ENCODE measurements around the gene IFFO2. TPM values are rescaled to one million over a fixed set of nuclear protein-coding genes. Genes with fewer than 3 reads are reported as not detected.
A peak's percentile ranks its signal among the peaks of the same experiment; 100 is the strongest.

Gene IFFO2
- total and polyA plus RNA-seq, 2 of the 13 experiments (the other 11 are each of a cell fraction or from before 2014, with no cell fraction given), result 7.3 to 16.7 TPM

DNA sequence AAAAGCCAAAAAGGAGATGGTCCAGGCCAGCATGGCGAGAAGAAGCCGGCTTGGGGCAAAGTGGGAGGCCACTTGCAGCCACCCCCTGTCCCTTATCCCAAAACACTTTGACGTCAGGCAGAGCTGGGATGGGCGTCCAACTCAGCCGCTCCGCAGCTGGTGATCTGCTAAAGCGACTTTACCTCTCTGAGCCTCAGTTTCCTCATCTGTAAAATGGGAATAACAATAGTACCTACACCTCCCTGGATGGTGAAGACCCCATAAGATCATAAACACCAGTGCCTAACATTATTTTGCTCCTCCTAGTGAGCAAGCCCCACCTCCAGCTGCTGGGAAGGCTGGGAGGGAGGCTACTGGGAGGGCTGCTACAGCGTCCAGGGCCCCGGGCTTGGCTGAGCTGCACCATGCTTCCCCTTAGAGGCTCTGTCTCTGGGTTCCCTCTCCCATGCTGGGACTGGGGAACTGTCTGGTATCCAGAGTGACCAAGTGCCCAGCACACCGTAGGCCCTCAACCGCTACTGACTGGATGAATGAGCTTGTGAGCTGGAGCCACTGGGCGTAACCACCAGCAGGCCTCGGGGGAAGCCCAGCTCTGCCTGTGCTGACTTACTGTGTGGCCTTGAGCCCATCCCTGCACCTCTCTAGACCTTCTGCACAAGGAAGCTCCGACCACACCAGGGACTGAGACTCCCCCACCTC, 18.3 kb downstream of the IFFO2 start (continued):
- TF ChIP-seq, protein P1, sequence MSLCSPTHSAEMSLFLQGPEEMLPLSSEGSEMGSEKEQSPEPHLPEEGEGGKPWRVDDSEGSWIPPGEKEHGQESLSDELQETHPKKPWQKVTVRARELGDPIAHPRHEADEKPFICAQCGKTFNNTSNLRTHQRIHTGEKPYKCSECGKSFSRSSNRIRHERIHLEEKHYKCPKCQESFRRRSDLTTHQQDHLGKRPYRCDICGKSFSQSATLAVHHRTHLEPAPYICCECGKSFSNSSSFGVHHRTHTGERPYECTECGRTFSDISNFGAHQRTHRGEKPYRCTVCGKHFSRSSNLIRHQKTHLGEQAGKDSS (CRISPR knock-in tag; IDR thresholded peaks at IDR 0.05; ENCODE audit: borderline replicate concordance, low read depth), result 0 out of 2 replicates have a peak, but pooled peaks have one; percentile 42
- TF ChIP-seq, protein P2, sequence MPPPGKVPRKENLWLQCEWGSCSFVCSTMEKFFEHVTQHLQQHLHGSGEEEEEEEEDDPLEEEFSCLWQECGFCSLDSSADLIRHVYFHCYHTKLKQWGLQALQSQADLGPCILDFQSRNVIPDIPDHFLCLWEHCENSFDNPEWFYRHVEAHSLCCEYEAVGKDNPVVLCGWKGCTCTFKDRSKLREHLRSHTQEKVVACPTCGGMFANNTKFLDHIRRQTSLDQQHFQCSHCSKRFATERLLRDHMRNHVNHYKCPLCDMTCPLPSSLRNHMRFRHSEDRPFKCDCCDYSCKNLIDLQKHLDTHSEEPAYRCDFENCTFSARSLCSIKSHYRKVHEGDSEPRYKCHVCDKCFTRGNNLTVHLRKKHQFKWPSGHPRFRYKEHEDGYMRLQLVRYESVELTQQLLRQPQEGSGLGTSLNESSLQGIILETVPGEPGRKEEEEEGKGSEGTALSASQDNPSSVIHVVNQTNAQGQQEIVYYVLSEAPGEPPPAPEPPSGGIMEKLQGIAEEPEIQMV (CRISPR knock-in tag; IDR thresholded peaks at IDR 0.05; ENCODE audit: low read depth), result peak; percentile 47; the same call in 1 of the 2 replicates

DNA sequence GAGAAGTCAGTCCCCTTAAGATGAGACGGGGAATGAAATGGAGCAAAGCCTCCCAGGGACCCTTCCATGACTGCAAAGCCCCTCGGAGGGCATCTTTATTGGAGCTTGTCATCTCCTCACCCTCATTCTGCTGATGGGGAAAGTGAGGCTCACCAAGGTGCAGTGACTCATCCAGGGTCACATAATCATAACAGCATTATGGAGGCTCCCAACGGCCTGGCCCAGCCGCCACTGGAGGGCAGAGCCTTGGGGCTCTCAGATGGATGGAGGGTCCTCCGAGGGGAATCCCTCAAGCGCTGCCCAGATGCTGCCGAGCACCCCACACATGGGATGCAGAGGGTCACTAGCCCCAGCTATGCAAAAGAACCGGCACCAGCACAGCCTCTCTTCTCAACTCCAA, 18.9 kb downstream of the IFFO2 start:
- no TSS peak for BruUV-seq (replicated peaks)
- no peak for DNase-seq (ENCODE audit: low spot score)
- peaks cover 14% of the 10 kb centered on the region for H4K20me1 ChIP-seq (ENCODE audit: insufficient read depth, low read length)
- FAIRE-seq, result no peak
- H3K36me3 ChIP-seq (replicated peaks in 1 of 2; ENCODE audit: control insufficient read depth in 1 of 2, insufficient read depth in 2 of 2, low read length in 2 of 2), result no peaks in the 10 kb centered on the region
- POLR2A ChIA-PET, result interaction anchor here (0.8 to 1.3 kb wide), 4 partner anchors 11 to 76 kb away, joined by 3 to 8 read pairs (median 4); no protein-coding TSS in a partner anchor
- H3K79me2 ChIP-seq (ENCODE audit: insufficient read depth, low read length), result peaks cover 34% of the 10 kb centered on the region
- no peaks in the 10 kb centered on the region for H3K9me3 ChIP-seq (ENCODE audit: low read length)
- CTCF ChIA-PET (ENCODE audit: low intra/inter-chr PET ratio, low total read pairs), result no interaction called here
- no peaks in the 10 kb centered on the region for H3K27me3 ChIP-seq (ENCODE audit: control insufficient read depth in 1 of 2, insufficient read depth in 2 of 2, low read length in 2 of 2)
- peak overlapping the region; percentile 48 for H3K4me2 ChIP-seq (ENCODE audit: low read depth, low read length)
- ATAC-seq, result peak; percentile 2; the same call in 1 of the 3 replicates
- peaks cover 68% of the 10 kb centered on the region for H3K4me1 ChIP-seq (ENCODE audit: insufficient read depth, low read length)
- H3K4me3 ChIP-seq (replicated peaks in 1 of 3; ENCODE audit: insufficient read depth in 1 of 3, low read depth in 2 of 3, low read length in 3 of 3), result no peak overlapping the region
- H2AFZ ChIP-seq (ENCODE audit: low read length), result no peak overlapping the region
- in situ Hi-C loops (cut with HindIII; ENCODE audit: extremely low pct_ligation_motif_present, low pct_unique_long_range_greater_than_20kb), result no loop called here
- intact Hi-C loops (cut with micrococcal nuclease; ENCODE audit: unreplicated experiment), result no loop called here
- H3K27ac ChIP-seq (ENCODE audit: extremely low read length, insufficient read depth, low read length), result peak overlapping the region; percentile 59
- 72% methylated on average over 2 of the region's 8 CpGs for WGBS (ENCODE audit: low lambda C conversion rate)
- H3K9ac ChIP-seq (ENCODE audit: insufficient read depth, low read depth, low read length), result no peak overlapping the region
- TF ChIP-seq SNAI1 (CRISPR knock-in tag; IDR thresholded peaks at IDR 0.05; ENCODE audit: borderline replicate concordance) (0 out of 2 replicates have a peak, but pooled peaks have one; percentile 44), ZNF709 (CRISPR knock-in tag; IDR thresholded peaks at IDR 0.05) (0 out of 2 replicates have a peak, but pooled peaks have one; percentile 3), KDM5B (CRISPR knock-in tag; IDR thresholded peaks at IDR 0.05; ENCODE audit: borderline replicate concordance) (no peak), ZBTB42 (CRISPR knock-in tag; IDR thresholded peaks at IDR 0.05) (peak; percentile 19; the same call in 1 of the 2 replicates)
- TF ChIP-seq, protein P3, sequence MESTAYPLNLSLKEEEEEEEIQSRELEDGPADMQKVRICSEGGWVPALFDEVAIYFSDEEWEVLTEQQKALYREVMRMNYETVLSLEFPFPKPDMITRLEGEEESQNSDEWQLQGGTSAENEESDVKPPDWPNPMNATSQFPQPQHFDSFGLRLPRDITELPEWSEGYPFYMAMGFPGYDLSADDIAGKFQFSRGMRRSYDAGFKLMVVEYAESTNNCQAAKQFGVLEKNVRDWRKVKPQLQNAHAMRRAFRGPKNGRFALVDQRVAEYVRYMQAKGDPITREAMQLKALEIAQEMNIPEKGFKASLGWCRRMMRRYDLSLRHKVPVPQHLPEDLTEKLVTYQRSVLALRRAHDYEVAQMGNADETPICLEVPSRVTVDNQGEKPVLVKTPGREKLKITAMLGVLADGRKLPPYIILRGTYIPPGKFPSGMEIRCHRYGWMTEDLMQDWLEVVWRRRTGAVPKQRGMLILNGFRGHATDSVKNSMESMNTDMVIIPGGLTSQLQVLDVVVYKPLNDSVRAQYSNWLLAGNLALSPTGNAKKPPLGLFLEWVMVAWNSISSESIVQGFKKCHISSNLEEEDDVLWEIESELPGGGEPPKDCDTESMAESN (CRISPR knock-in tag; conservative IDR thresholded peaks at IDR 0.05), result no peak
